Measurements from ENCODE around the gene ASB7.

ASB7 gene

DNA sequence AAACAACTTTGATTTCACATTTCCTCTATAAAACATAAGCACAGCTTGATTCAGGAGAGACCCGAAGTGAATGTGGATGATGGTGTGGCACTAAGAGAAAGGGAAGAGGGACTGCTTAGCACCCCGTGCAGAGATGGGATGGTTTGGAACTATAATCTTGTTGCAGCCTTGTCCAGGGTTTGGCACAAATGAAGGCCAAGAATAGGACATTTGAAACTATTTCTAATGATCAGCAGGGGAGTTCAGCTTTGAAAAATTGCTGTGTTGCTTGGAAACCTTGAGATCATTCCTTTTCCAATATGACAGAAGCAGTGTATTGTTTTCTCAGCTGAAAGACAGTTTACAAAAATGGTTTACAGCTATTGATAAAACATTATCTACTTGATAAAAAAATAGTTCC, 49.7 kb downstream of the ASB7 start:
- TF ChIP-seq, protein P1, sequence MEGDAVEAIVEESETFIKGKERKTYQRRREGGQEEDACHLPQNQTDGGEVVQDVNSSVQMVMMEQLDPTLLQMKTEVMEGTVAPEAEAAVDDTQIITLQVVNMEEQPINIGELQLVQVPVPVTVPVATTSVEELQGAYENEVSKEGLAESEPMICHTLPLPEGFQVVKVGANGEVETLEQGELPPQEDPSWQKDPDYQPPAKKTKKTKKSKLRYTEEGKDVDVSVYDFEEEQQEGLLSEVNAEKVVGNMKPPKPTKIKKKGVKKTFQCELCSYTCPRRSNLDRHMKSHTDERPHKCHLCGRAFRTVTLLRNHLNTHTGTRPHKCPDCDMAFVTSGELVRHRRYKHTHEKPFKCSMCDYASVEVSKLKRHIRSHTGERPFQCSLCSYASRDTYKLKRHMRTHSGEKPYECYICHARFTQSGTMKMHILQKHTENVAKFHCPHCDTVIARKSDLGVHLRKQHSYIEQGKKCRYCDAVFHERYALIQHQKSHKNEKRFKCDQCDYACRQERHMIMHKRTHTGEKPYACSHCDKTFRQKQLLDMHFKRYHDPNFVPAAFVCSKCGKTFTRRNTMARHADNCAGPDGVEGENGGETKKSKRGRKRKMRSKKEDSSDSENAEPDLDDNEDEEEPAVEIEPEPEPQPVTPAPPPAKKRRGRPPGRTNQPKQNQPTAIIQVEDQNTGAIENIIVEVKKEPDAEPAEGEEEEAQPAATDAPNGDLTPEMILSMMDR (IDR thresholded peaks at IDR 0.05), result no peak

DNA sequence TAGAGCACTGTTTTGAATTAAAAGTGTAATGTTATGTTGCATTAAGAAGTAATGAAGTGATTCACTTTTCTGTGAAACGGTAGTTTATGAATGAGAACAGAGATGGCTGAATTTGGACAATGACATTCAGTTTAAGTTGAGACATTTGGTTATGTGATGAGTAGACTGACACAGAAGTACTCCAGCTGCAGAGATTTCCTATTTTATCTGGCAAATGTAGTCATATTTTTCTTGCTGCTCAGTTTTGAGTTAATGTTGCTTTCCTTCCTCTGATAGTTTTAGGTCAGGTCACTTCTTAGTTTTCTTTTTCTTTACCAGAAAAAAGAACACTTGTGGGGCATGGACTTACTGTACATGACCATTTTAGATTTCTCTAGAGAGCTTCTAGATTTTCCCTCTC, 51.2 kb downstream of the ASB7 start:
- TF ChIP-seq, protein P1 (IDR thresholded peaks at IDR 0.05), result no peak

DNA sequence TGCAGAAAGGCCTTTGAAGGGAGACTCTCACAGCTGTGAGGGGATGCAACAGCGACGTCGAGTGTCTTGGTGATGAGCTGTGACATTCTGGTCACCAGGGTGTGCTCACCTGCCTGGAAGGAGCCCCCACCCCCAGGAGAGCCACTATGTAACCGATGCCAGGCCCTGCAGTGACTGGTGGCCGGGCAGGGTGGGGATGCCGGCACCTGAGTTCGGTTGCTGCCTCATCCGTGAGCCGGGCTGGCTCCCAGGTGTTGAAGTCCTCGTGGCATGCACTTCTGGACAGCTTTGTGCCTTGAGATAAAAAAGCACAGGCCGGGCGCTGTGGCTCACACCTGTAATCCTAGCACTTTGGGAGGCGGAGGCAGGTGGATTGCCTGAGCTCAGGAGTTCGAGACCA, 56.5 kb downstream of the ASB7 start:
- TF ChIP-seq, protein P1 (IDR thresholded peaks at IDR 0.05), result no peak

DNA sequence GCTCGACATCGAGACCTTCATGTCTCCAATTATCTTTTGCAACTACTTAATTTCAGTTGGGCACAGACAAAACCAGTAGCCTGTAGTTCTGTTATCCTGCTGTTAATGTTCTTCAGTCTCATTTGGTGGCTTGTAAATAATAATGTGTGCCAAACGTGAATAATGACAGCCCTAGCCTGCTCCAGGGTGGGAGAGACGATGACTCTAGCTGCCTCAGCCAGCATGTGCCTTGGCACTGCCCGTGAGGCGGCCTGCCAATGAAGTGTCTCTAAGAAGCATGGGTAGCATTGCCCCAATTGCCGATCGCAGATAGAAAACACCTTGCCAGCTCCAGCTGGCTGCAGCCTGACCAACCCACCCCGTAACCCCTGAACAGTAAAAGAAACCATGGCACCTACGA, 58.8 kb downstream of the ASB7 start:
- TF ChIP-seq, protein P1 (IDR thresholded peaks at IDR 0.05), result no peak

DNA sequence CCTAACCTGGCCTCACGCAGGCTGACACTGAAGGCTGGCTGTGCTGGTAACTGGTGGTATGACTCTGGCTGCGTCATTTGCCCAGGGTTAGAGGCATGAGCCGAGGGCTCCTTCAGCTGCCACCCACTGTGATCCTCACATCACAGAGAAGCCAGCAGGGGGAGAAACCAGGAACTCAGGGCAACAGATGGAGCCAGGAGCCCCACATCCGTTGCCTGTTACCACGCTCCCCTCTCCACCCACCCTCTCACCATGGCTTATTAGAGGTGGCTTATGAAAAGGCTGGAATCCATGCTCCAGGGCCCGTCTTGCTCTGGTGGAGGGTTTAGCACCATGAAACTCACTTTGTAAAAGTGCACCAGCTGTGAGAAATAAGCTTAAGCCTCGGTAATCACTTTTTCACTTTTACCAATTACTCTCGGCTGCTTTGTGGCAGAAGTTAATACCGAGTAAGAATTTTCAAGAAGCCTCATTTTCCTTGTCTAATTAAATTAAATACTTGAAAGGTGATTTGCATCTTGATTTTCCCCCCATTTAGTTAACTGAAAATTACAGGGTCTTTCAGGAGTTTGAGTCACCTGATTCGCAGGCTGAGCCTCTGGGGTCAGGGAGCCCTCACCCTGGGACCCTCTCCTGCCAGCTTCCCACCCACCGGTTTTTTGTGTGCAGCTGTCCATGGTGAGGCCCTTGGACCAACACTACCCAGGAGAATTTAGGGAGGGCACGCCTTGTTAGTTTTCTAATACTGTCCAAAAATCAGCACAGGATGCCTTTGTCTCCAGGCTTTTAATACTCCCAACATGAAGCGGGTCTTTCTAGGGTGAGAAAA, 60.9 kb downstream of the ASB7 start:
- TF ChIP-seq, protein P1 (IDR thresholded peaks at IDR 0.05), result no peak

DNA sequence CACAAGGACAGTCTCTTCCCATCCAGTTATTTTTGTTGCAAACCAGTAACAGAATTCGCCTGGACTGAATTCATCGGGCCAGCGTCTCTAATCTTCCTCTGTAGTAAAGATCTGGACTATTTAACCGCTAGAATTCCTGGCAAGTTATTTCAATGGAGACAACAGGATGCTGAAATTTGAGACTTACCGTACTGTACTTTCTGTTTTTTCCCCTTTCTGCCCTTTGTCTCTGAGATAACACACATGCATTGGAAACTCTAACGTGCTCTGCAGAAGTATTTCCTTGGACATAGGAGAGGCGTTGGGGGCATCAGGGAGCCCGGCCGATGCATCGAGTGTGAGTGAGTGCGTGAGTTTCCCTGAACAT, 61.5 kb downstream of the ASB7 start:
- TF ChIP-seq, protein P1 (IDR thresholded peaks at IDR 0.05), result no peak

DNA sequence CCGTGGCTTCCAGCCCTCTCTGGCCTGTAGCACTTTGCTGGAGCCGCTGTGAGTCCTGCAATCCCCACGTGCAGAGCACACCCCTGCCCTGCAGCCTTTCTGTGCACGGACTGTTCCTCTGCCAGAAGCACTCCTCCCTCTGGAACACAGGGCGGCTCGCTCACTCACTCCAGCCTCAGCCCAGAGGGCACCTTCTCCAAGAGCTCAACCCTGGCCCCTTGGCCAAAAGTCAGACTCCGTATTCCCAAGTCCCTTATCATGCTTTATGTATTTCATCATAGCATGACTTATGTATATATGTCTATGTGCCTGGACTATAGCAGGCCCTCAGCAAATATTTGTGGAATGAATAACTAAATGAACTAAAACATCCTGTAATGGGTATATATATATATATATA, 63.2 kb downstream of the ASB7 start:
- TF ChIP-seq, protein P1 (IDR thresholded peaks at IDR 0.05), result no peak

Measured in LNCAP (cell line).